Measurements from ENCODE around the gene NTN4. TPM values are rescaled to one million over a fixed set of nuclear protein-coding genes. Genes with fewer than 3 reads are reported as not detected.
"Not testable (repeated sequence)": the region's sequence is repeated elsewhere in the genome, so short reads cannot be mapped to it uniquely, and the experiment has no call there.

The NTN4 gene
- 7.7 and 8.4 TPM in 2 replicates for total RNA-seq (2014; rRNA removed; shearing (Covaris generic))
- polyA plus RNA-seq (2015; cell fraction: cytosol; rRNA removed): 27.8 and 30.8 TPM in 2 replicates
- 30.8 and 32.0 TPM in 2 replicates for polyA plus RNA-seq (2015; cell fraction: nucleus; rRNA removed)

DNA sequence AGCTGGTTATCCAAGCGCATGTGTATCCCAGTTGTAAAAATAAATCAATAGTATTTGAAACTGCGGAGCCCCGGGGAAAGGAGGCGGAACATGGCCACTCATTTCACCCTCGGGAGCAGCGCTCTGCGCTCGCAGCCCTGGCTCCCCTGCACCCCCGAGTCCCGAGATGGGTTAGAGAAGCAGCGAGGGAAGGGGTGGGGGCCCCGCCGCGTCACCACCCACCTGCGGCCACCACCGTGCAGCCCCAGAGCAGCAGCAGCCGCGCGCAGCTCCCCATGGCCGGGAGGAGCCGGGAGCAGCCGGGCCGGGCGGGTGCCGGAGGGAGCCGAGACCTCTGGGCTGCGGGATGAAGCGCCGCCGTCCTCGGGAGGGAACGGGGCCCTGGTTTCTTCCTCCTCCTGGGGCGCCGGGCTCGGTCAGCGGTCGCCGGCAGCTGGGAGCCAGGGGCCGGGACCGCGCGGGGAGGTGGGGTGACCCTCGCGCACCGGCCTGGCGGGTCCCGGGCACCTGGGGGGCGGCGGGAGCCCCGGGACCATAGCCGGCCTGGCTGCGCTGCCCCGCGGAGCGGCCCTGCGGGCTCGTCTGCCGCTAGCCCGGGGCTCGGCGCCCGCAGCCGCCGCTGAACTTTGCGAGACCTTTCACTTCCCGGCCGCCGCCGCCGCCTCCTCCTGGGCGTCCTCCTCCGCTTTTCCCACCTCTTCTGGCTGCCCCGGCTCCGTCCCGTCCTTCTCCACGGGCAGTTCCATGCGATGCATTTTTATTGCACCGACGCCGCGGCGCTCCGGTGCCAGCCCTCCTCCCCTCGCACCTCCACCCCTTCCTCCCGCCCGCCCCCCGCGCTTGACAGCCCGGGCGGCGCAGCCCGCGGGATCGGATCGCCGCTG lies at the start of gene NTN4:
TSS of gene NTN4 (minus strand) at position 732 of the 884 bp plus-strand sequence. CDS start at position 277, 455 bp downstream.
- DNase-seq (ENCODE audit: low read depth): no peak

DNA sequence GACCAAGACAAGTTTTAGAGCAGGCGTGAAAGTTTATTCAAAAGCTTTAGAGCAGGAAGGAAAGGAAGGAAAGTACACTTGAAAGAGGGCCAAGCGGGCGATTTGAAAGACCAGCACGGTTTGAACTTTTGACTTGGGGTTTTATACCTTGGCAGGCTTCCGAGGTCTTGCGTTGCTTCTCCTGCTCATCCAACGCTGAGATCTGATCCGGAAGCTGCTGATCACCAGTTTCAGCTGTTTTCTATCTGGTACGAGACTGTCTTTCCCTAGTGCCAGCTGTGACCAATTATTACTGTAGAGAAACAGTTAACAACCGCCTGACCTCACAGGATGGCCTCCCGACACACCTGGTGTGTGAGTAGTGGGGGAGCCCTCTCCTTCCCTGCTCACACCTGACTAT lies 47.6 kb upstream of the NTN4 start:
- DNase-seq (ENCODE audit: low read depth): peak; percentile 60

DNA sequence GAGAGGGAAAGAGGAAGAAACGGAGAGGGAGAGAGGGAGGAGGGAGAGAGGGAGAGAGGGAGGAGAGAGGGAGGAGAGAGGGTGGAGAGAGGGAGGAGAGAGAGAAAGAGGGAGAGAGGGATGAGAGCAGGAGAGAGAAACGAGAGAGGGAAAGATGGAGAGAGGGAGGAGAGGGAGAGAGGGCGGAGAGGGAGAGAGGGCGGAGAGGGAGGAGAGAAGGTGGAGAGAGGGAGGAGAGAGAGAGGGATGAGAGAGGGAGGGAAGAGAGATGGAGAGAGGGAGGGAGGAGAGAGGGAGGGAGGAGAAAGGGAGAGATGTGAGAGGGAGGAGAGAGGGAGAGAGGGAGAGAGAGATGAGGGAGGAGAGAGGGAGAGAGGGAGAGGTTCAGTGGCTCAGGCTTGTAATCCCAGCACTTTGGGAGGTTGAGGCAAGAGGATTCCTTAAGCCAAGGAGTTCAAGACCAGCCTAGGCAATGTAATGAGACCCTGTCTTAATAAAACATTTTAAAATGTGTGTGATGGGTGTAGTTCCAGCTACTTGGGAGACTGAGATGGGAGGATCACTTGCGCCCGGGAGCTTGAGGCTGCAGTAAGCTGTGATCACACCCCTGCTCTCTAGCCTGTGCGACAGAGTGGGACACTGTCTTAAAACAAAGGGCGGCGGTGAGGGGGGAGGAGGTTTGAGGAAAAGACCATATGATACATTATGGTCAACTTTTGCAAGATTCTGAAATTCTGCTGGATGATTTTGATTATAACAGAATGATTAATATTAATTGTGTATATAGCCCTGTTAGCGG lies 46.9 kb upstream of the NTN4 start:
- DNase-seq (ENCODE audit: low read depth): no peak

DNA sequence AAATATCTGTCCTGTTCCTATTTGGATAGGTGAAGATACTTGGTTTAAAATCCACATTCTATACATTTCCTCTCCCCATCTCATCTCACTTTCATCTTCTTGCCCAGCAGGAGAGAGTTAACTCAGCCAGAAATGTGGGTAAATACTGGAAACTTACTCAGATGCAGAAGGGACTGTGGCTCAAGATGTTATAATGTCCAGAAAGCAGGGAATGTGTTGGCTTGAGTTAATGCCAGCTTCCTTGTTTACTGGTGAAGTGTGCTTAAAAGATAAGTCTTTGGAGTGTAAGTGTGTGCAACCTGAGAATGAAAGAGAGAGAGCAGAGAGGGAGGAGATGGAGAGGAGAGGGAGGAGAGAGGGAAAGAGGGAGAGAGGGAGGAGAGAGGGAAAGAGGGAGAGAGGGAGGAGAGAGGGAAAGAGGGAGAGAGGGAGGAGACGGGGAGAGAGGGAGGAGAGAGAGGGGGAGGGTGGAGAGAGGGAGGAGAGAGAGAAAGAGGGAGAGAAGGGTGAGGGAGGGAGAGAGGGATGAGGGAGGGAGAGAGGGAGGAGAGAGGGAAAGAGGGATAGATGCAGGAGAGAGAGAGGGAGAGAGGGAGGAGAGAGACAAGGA lies 46.2 kb upstream of the NTN4 start:
- no peak for DNase-seq (ENCODE audit: low read depth)

DNA sequence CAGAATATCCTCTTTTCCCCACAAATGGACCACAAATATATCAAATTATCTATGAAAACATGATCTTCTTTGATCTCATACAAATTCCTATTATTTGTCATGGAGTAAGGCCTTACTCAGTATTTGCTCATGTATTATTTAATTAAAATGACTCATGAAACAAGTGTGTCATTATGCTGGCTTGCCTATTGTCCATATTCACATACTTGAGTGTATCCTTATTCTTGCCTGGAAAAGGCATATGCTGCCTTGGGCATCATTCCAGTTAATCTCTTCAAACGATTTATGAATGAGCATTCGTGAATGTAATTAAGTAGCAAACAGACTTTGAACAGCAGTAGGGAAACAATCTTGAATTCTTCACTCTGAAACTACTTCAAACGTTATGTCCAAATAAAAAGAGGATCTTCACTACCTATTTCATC lies 45.6 kb upstream of the NTN4 start:
- peak; percentile 49 for DNase-seq (ENCODE audit: low read depth)

DNA sequence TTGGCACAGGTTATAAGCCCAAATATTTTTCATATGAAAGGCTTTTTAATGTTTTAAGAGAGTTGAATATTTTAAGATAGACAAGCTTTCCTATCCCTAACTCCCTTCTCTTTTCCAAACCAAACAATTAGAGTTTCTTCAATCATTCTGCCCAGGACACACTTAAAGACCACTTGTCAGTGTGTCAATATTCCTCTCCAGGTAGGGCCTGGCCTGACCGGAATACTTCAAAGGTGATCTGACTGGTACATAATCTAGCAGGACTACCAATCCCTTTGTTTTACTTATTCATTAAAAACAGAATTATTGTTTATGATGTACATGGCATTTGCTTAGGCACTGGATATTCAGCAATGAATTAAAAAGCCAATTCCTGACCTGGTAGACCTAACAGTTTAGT lies 44.0 kb upstream of the NTN4 start:
- no peak for DNase-seq (ENCODE audit: low read depth)

DNA sequence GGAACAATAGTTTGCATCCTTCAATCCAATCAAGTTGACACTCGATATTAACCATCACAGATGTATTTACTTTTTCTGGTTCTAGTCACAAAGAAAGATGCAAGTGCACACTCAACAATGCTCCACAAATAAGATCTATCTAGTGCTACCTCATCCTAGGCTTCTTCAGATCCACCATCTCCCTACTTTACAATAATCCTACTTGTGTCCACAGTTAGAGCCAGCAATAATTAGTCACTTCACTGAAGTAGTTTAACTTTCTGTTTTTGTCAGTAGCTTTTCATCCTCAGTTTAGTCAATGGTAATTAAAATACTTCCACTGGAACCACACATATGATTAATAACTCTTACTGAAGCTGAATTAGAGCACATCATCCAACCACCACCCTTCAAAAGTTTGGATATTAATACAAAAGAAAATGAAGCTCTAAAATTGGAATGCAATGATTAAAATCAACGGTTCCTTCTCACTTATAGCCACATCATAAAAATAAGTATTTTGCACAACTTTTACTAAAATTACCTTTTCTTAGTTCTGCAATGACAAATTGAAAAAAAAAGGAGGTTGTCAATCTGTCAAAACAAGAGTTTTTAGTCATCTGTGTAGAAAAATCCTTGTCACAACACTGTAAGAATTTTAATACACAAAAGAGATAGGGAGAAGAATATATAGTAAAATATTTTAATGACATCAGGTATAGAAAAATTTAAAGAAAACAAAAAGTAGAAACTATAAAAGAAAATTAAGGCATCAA lies 39.9 kb upstream of the NTN4 start:
- no peak for DNase-seq (ENCODE audit: low read depth)

DNA sequence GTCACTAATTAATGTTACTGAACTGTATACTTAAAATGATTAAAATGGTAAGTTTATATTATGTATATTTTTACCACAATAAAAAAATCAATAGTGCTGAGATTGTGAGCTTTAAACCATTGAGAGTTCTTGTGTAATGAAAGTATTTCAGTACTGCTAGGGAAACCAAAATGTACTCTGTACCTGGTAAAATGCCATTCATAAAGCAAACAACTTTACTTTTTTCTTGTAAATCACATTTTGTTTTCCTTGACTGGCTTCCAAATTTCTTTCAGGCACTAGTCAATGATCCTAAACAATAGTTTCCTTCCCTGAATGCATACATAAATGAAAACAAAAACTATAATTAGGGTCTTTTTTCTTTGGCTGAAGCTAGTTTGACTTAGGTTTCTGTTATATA lies 38.8 kb upstream of the NTN4 start:
- DNase-seq (ENCODE audit: low read depth): no peak

DNA sequence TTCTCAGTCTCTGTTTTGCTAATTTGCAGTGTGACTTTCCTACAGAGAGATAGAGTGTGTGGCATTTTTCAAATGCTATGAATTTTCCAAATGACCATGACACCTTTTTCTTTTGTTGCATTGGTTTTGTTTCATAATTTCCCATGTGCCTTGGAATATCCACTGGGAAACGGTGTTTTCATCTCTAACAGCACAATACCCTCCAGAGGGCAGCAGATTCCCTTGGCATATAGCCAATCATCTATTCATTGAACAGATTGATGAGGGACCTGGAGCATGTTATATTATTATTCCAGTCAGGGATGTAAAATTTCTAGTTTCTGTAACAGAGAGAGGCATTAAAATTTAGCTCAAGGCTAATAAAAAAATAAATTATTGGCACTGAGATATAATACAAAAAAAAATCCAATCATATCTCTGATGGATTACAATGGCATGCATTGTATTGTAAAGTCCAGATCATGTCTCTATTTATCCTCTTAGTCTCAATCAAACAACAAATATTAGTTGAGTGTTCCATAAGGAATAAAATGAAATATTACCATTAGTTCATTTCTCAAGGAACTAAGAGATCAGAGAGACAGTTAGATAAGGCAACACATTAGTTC lies 29.6 kb upstream of the NTN4 start:
- peak; percentile 41 for DNase-seq (ENCODE audit: low read depth)

DNA sequence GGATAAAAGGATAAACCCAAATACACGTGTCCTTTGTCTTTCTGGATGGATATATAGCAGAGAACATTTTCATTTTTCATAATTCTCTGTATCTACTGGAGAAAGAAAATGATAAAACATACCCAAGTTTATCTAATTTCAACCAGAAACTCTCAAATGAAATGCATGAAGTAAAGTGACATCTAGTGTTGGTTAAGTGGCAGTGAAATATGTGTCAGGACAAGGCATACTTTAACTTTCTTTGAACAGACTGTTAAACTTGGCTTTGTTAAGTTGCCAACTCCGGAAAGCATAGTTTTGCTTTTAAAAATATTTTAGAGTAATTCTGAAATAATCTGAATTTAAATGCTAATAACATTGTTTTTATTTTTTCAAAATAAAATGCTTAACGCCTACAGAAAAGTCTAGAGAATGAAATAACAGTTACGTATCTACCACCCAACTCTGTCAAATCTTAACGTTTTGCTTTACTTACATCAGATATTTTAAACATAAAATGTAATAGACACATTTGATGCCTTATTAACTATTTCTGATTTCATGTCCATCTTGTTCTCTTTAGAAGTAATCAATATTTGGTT lies 25.2 kb upstream of the NTN4 start:
- DNase-seq (ENCODE audit: low read depth): no peak

DNA sequence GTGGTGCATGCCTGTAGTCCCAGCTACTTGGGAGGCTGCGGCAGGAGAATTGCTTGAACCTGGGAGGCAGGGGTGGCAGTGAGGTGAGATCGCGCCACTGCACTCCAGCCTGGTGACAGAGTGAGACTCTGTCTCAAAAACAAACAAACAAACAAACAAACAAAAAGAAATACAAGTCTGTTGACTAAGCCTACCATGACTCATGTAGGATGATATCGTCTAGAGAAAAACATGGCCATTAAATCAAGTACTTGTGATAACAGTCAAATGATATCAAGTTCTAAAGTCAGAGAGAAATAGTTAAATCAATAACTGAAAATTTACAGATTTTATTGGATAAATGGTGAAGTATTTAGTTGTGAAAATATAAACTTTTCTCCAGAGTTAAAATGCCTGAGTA lies 21.6 kb upstream of the NTN4 start:
- DNase-seq (ENCODE audit: low read depth): not testable (repeated sequence)

DNA sequence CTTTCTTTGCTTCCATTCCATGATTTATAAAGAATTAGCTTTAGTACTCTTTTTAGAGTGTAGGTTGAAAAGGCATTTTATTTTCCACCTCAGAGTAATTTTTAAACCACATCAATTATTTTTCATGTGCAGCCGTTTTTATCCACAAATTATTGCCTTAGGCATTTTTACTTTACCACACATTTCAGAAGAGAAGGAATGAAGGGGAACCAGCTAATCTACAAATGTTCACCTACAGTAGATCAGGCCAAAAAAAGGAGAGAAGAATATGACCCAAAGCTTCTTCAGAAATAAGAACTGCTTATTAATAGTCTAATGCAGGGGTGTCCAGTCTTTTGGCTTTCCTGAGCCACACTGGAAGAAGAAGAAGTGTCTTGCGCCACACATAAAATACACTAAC lies 19.8 kb upstream of the NTN4 start:
- DNase-seq (ENCODE audit: low read depth): no peak

DNA sequence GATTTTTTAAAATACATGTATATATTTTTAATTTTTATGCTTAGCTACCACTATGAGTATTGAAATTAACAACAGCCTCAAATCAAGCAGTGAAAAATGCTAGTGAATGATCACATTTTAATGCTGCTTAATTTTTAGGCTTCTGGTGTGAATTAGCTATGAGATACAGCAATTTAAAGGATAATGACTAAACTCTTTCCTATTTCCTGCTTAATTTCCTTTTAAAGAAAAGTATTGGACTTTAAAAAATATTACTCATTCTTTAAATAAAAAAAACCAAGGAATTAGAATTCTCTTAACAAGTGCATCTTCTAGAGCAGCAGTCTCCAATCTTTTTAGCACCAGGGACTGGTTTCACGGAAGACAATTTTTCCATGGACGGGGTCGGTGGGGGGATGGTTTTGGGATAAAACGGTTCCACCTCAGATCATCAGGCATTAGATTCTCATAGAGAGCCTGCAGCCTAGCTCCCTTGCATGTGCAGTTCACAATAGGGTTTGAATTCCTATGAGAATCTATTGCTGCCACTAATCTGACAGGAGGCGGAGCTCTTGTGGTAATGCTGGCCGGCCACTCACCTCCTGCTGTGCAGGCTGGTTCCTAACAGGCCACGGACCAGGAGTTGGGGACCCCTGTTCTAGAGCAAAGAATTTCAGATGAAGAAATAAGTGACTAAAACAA lies 18.6 kb upstream of the NTN4 start:
- no peak for DNase-seq (ENCODE audit: low read depth)

DNA sequence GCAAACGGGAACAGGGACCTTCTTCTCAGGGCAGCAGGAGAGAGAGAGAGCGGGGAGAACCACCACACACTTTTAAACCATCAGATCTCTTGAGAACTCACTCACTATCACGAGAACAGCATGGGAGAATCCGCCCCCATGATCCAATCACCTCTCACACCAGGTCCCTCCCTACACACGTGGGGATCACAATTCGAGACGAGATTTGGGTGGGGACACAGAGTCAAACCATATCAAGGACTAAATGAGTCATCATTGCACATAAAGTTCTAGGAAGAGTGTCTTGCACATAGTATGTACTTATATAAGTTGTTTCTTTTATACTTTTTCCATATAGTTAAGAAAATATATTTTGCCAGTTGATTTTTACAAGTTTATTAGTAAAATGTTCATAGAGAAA lies 17.6 kb upstream of the NTN4 start:
- no peak for DNase-seq (ENCODE audit: low read depth)

DNA sequence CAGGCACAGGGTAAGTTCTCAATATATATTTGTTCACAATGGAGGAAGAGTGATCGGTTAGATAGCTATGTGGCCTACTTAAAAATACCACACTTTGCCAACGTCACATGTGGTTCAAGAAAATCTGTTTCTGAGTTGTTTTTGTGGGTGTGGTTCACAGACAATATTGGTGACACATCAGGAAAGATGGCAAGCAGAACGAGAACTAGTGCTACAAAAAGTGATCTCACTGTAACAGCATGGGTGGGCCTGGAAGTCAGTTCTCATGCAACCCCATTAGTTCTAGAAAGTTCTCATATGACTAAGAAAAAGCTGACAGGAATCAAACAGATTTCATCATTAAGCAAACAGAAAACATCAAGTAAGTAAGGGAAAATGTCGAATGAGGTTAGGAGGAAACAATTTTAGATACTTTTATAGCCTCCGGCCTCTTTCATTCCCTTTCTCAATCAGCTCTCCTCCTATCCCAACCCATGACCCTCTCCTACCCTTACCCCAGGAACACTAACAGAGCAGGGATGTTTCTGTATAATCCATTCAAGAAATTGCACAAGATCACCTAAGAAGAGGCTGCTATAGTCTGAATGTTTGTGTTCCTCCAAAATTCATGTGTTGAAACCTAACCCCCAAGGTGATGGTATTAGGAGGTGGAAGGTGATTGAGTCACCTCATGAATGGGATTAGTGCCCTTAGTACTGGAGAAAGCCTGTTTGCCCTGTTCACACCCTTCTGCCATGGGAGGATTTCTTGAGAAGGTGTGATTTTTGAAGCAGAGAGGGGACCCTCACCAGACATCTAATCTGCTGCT lies 15.5 kb upstream of the NTN4 start:
- peak; percentile 96 for DNase-seq (ENCODE audit: low read depth)

DNA sequence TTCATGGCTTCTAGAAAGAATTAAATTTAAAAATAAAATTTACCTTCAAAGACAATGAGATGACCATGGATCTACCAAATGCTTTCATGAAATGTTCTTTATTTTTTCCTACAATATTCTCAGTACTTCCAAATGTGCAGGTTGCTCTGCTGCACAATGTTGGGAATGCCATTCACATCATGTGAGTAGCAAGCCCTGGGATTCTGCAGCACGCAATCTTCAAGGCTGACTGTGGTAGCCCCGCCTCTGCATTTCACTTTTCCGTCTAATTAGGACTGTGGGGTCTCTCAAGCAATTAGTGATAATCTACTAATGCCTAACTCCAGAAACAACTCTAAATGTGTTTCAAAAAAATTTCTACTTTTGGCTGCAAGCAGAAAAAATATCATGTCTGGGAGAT lies 13.7 kb upstream of the NTN4 start:
- DNase-seq (ENCODE audit: low read depth): no peak

DNA sequence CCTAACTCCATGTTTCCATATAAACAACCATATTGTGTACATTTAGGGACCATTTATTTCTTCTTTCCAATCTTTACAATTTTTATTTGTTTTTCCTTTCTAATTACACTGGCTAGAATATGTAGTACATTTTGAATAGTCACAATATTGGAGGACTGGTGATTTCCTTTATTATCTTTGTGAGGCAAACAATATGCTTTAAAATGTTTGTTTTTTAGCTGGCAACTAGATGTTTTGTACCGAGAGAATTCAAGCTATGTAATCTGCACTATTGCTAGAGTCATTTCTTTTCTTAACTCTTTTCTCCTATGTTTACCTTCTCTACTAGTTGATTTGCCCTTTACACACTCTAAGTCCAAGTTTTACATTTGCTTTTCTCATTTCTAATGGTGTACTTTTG lies 13.3 kb upstream of the NTN4 start:
- DNase-seq (ENCODE audit: low read depth): no peak

DNA sequence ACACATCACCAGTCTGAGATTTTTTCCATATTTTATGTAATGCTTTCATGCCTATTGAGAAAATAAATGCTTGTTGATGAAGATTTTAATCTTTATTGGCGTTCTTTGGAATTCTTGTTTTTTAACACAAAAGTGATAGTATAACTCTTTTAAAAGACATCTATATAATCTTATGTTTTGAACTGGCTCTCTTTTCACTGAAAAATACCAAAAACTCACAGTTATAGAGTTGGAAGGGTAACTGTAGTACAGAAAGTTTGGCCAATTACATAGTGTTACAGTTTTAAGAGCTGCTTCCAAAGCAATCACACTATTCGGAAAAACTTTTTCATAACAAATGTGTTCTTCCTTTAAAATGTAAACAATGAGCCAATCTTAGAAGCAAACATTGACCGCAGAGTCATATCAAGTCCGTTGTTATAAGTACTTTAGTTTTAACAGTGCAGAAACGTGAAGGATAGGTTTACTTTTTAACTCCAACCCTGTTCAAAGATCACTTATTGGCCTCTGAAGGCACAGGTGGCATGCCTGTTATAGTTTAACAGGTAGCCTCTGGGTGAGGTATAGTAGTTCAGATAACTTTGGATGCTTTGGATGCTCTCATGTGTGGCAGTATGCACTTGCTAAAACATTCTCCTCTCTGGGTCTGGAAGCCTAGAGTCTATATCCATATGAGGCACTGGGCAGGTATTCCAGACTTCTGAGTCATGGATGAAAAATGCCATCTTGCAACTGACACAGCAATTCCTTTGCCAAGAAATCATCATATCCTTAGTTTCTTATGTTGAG lies 12.1 kb upstream of the NTN4 start:
- peak; percentile 92 for DNase-seq (ENCODE audit: low read depth)

Data from HT1080 (cell line).